Epidermal melanocyte (primary cell): ENCODE data around the gene THRB.

Experiments used
- DNase-seq: peaks from one replicate; pipeline ENCODE4 v3.0.0; 2011; ENCODE audit warnings: low spot score; ENCODE audit not compliant: insufficient read length

THRB gene

DNA sequence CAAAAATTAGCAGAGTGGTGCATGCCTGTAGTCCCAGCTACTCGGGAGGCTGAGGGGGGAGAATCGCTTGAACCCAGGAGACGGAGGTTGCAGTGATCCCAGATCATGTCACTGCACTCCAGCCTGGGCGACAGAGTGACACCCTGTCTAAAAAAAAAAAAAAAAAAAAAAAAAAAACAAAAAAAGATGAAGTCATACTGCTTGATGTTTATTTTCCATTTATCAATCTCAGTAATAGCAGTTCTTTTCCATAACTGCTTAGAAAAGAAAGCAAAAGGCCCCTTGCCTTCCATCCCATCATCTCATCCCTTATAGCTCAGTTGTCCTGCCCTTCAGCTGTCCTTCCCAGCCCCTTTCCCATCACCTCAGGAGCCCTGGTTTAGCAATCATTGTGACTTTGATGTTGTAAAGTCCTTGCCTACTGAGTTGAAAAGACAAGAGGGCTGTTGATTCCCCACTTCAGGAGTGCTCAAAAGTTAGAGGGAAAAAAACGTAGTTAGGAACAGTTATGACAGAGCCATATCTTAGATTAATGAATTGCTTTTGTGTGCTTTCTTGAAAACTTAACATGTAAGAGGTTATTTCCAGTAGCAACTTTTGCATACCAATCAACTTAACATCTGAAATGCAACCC, 18.0 kb upstream of the THRB start:
- no peak for DNase-seq

DNA sequence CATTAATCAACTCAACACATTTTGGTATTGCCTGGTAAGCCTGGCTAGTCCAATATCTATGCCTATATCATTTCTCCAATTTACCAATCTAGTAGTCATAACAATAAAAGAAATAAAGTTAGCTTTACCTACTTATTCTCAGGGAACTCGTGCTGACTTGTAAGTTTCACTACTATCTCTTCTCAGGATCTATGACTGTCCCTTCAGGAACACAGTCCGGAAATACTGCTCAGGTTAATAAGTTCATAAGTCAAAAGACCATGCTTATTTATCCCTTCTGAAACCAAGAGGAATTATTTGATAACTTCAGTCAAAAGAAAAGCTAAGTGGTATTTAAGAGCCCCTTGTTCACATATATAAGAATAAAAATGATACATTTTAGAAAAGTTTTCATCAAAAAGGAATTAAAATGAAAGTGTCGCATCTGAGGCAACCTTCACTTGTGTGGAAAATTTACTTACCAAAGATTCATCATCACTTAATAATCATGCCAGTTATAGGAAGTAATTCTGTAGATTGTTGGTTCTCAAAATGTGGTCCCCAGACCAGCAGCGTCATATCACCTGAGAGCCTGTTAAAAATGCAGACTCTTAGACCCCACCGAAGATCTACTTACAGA, 15.5 kb upstream of the THRB start:
- DNase-seq, result no peak

GRCh38 chr3:24508423-24508839, 13.8 kb upstream of the THRB start:
- no peak for DNase-seq

GRCh38 chr3:24507776-24508422, 13.2 kb upstream of the THRB start:
- DNase-seq, result no peak

DNA sequence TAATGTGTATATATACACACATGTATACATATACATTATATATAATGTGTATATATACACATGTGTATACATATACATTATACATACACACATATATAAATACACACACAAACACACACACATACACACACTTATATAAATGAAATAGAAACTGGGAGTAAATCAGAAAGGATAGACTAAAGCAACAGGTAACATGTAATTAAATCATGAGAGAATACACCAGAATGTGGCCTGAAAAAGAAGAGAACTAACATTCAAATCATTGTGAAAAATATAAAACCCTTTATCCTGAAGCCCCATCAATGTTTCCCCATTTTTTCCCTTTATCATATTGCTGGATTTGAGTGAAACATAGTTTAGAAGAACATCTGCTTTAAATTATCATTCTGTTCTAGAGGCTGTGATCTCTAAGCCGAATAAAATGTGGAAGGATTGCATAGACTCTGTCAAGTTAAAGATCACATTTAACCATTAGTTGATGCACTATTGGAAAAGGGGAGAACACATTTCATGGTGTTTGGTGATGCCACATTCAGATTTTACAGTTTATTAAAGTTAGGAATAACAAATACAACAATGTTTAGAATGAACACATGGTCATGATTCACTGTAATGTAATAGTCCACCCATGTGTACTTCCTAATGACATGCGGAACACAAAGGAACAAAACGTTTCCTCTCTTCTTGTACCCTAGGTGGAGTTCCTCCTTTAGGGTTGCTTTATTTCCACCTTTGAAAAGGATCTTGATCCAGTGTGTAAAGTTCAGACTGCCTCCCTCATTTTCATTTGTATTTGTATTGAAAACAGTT, 12.5 kb upstream of the THRB start:
- no peak for DNase-seq

DNA sequence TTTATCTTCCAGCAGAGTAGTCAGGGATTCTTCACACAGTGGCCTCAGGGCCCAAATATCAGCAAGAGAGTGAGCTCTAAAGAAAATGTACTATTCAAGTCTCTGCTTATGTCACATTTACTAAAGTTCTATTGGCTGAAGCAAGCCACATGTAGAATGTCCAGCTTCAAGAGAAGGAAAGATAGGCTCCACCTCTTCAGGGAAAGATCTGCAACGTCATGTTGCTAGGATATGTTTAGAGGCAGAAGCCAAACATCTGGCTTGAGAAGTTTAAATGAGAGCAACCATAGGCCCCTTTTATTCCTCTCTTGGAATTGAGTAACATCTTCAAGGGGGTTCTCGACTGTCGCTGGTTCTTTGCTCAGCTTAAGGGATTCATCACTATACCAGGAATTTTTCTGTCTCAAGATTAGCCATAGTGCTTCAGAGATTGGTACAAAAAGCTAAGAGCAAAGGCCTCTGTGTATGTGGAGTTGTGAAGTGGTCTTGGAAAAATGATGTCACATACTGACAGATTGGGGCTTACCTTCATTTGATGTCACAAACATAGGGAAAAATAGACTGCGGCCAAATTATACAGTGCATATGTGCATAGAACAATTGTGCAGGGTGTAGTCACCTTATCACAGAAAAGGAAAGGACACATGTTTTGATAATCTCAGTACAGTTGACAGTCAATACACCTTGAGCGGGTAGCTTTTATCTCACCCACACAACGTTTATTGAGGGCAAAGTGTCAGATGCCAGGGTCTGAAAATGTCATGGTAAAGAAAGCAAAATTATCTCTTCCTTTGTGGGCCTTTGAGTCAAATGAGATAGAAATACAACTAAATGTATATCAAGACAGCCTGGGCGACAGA, 11.3 kb upstream of the THRB start:
- DNase-seq, result no peak

GRCh38 chr3:24504772-24505171, 10.1 kb upstream of the THRB start:
- DNase-seq, result no peak

DNA sequence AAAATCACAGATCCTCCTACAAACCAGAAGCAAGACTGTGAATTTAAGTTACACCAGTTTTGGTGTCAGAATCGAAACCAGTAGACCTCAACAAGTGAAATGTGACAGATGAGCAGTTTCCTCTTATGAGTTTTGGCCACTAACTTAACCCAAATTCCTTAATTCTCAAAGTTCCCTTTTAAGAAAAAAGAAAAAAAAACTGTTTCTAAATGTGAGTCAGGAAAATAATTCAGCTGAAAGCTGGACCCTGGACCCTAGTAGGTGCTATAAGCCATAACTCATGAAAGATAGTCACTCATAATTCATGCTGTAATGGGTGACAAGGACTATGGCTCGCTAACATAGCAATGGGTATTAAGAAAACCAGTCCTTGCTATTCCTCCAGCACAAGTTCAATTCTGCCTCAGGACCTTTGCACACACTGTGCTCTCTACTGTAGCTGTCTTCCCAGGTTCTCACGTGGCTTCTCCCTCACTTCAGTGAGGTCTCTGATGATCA, 9.0 kb upstream of the THRB start:
- no peak for DNase-seq

DNA sequence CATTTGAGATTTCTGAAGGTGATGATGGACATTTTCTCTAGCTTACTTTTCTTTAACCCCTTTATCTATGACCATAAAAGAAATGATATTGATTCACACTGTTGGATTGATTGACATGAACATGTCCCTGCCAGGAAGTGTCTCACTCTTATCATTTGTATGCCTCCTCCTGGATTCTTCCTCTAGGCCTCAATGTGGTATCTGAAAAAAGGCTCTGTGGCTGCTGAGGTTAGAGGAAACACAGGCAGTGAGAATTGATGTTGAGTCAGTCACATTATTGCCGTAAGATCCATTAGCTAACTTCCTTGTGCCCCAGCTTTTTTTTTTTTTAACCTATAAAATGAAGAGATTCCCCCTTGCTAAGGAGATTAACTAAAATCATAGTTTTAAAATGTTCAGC, 8.0 kb upstream of the THRB start:
- DNase-seq, result no peak

DNA sequence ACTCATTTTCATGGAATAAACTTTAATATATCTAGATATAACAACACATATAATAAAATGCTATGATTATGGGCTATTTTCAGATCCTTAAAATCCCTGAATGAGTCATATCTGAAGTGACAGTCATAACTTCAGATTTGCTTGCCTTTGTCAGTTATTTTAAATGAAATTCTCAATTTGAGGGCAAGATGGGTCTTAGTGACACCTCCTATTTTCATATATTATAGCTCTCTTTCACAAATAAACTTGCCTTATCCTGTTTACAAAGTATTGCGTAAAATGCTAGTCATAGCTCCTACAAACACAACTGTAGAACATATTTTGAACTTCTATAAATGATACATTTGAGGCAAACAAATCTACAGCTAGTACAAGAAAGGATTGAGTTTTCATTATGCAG, 6.2 kb upstream of the THRB start:
- DNase-seq, result no peak

- DNase-seq, result no peak
These were observed 5.3 kb upstream of the THRB start for GRCh38 chr3:24499991-24500390.

GRCh38 chr3:24498796-24499195, 4.1 kb upstream of the THRB start:
- no peak for DNase-seq

- no peak for DNase-seq
These were observed 3.7 kb upstream of the THRB start for GRCh38 chr3:24498391-24498790.

GRCh38 chr3:24497942-24498341, 3.3 kb upstream of the THRB start:
- DNase-seq, result no peak

GRCh38 chr3:24496529-24497482, 2.2 kb upstream of the THRB start:
- DNase-seq, result no peak

DNA sequence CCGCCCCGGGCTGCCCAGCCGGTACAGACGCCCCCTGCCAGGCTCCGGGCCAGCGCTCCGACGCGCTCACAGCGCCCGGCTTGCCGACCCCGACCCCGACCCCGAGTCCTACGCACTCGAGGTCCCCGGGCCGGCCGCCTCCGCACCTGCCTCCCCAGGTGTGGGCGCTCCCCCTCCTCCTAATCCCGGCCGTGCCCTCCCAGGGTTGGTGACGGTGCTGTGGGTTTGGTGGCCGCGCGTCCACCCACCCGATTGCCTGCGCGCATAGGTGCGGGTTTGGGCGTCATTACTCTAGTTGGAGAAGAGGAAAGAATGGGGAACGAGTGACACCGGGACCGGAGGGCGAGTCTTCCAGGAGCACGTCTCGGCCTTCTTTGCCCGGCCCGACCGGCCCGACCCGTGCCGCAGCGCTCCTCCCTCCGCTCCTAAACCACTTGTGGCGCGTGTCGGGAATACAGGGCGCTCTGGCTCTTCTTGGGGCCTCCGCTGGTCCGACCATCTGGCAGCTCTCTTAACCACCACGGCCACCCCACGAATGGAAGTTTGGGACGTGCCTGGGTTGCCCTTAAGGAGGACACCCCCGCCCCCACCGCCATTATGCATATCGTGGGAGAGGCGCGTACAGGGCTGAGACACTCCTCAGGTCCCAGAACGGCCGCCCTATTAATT, 810 bp upstream of the THRB start:
- DNase-seq, result no peak

DNA sequence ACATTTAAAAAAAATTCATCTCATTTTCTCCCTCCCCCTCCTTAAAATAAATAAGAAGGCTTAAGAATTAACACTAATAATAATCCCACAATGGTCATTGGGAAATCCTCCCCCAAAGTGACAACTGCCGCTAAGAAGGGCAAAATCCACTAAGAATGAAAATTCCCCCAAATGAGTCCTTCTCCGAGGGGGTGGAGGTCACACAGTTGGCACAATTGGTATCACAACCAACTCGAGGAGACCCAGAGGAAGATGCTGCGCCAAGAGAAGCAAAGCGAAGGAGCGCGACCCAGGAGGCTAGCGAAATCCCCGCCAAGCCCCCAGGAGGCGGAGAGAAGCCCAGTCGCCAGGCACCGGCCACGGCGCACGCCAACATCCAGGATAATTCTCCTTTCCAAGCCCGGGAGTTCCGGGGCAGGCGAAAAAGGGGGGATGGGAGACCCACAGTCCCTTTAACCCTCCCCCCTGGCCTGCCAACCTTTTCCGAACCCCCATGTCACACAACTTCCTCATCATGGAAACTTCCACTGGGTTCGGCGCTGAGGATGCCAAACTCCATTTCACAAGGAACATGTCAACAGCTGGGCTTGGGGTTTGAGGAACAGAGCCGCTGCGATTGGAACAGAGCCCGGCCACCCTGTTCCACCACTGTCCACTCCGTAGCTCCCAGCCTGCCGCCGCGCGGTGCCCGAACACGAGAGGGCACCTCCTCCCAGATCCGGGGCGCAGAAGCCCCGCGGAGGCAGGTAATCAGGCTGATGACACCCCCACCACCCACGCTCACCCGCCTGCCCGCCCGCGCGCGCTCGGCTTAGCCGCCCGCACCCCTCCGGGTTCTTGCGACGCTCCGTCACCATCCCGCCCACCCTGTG, 668 bp downstream of the THRB start:
- DNase-seq, result no peak

GRCh38 chr3:24492971-24493551, 1.6 kb downstream of the THRB start:
- no peak for DNase-seq
